ENCODE data around the gene LGI2. TPM values are rescaled to one million over a fixed set of nuclear protein-coding genes. Genes with fewer than 3 reads are reported as not detected.

The LGI2 gene
- total RNA-seq, 6 experiments from 2014 or later, result not detected

DNA sequence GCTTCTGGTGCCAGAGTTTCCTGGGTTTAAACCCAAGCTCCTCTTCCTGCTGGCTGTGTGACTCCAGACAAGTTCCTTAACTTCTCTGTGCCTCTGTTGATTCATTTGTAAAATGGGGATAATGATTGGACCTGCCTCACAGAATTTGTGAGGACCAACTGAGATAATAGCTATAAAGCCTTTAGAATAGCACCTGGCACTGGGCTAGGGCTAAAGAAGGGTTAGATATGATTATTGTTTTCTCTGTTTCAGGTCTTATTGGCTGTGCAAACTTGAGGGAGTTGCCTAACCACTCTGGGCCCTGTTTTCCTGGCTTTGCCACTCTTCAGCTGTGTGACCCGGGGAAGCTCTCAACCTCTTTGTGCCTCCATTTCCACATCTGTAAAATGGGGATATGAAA, 37.8 kb downstream of the LGI2 start:
- TF ChIP-seq CTCF (IDR thresholded peaks at IDR 0.05), result no peak
- no peaks in the 10 kb centered on the region for H3K36me3 Mint-ChIP-seq (ENCODE audit: low read depth)
- DNase-seq, result no peak
- H3K27ac Mint-ChIP-seq, result no peak overlapping the region
- peaks cover 3% of the 10 kb centered on the region for H3K27me3 Mint-ChIP-seq (ENCODE audit: insufficient read depth)
- H3K4me3 Mint-ChIP-seq, result no peak overlapping the region
- H3K4me1 Mint-ChIP-seq (ENCODE audit: low read depth), result peaks cover 14% of the 10 kb centered on the region
- peaks cover 6% of the 10 kb centered on the region for H3K9me3 Mint-ChIP-seq

- Mint-ChIP-seq H3K27me3 (ENCODE audit: insufficient read depth) (peaks cover 3% of the 10 kb centered on the region), H3K4me3 (no peak overlapping the region)
- peak; percentile 69 for DNase-seq
Observed at GRCh38 chr4:24991015-24991414, 39.7 kb downstream of the LGI2 start.

GRCh38 chr4:24989327-24989726, 41.4 kb downstream of the LGI2 start:
- Mint-ChIP-seq H3K36me3 (ENCODE audit: low read depth) (no peaks in the 10 kb centered on the region), H3K27me3 (ENCODE audit: insufficient read depth) (peaks cover 5% of the 10 kb centered on the region), H3K27ac (no peak overlapping the region), H3K4me1 (ENCODE audit: low read depth) (peaks cover 9% of the 10 kb centered on the region), H3K4me3 (no peak overlapping the region), H3K9me3 (no peaks in the 10 kb centered on the region)
- DNase-seq, result no peak
- TF ChIP-seq CTCF (IDR thresholded peaks at IDR 0.05), result no peak

More at GRCh38 chr4:24991015-24991414, 39.7 kb downstream of the LGI2 start:
- Mint-ChIP-seq H3K36me3 (ENCODE audit: low read depth) (no peaks in the 10 kb centered on the region), H3K4me1 (ENCODE audit: low read depth) (peaks cover 14% of the 10 kb centered on the region), H3K9me3 (peaks cover 6% of the 10 kb centered on the region), H3K27ac (no peak overlapping the region)
- TF ChIP-seq CTCF (IDR thresholded peaks at IDR 0.05), result no peak

GRCh38 chr4:24988776-24989175, 42.0 kb downstream of the LGI2 start:
- Mint-ChIP-seq H3K36me3 (ENCODE audit: low read depth) (no peaks in the 10 kb centered on the region), H3K4me1 (ENCODE audit: low read depth) (peaks cover 9% of the 10 kb centered on the region), H3K27me3 (ENCODE audit: insufficient read depth) (peaks cover 6% of the 10 kb centered on the region), H3K4me3 (no peak overlapping the region), H3K27ac (no peak overlapping the region), H3K9me3 (no peaks in the 10 kb centered on the region)
- peak; percentile 66 for DNase-seq
- TF ChIP-seq CTCF (IDR thresholded peaks at IDR 0.05), result peak; percentile 78

GRCh38 chr4:24984602-24985532, 45.9 kb downstream of the LGI2 start:
- peaks cover 6% of the 10 kb centered on the region for H3K4me1 Mint-ChIP-seq (ENCODE audit: low read depth)
- no peak for DNase-seq
- peak; percentile 40 for TF ChIP-seq CTCF (IDR thresholded peaks at IDR 0.05)

More at GRCh38 chr4:24984602-24985532, 45.9 kb downstream of the LGI2 start:
- H3K27ac Mint-ChIP-seq, result no peak overlapping the region
- H3K4me3 Mint-ChIP-seq, result no peak overlapping the region
- H3K27me3 Mint-ChIP-seq (ENCODE audit: insufficient read depth), result peaks cover 9% of the 10 kb centered on the region
- no peaks in the 10 kb centered on the region for H3K9me3 Mint-ChIP-seq
- no peaks in the 10 kb centered on the region for H3K36me3 Mint-ChIP-seq (ENCODE audit: low read depth)
